ENCODE results near the gene MIF4GD. TPM values are rescaled to one million over a fixed set of nuclear protein-coding genes. Genes with fewer than 3 reads are reported as not detected.
A peak's percentile ranks its signal among the peaks of the same experiment; 100 is the strongest.

The MIF4GD gene
- total and polyA plus RNA-seq, 9 of the 15 experiments (the other 6 are each of a cell fraction or from before 2014, with no cell fraction given), result 11.8 to 63.8 (median 28.1) TPM

- no peak for TF ChIP-seq SETDB1 (IDR thresholded peaks at IDR 0.05; ENCODE audit: low read length)
- TF ChIP-seq HCFC1 (IDR thresholded peaks at IDR 0.05; ENCODE audit: low read depth, low read length), result peak; percentile 82
- no peak; the same call in none of the 2 replicates for TF ChIP-seq GATAD2B (IDR thresholded peaks at IDR 0.05; ENCODE audit: borderline replicate concordance)
- TF ChIP-seq ZNF175 (CRISPR knock-in tag; IDR thresholded peaks at IDR 0.05; ENCODE audit: low read depth), result peak; percentile 74
- peak; percentile 78; the same call in 1 of the 2 replicates for TF ChIP-seq ELF2 (CRISPR knock-in tag; IDR thresholded peaks at IDR 0.05)
- TF ChIP-seq ZSCAN32 (CRISPR knock-in tag; IDR thresholded peaks at IDR 0.05), result no peak
- no peak for TF ChIP-seq BRF1 (IDR thresholded peaks at IDR 0.05; ENCODE audit: borderline replicate concordance, extremely low read depth, insufficient read length)
- TF ChIP-seq E4F1 (CRISPR knock-in tag; IDR thresholded peaks at IDR 0.05; ENCODE audit: borderline replicate concordance), result no peak
- no peak for TF ChIP-seq TEAD2 (tag; IDR thresholded peaks at IDR 0.05)
- peak; percentile 85 for TF ChIP-seq U2AF1 (optimal IDR thresholded peaks at IDR 0.05; ENCODE audit: low read depth, low read length)
- no peak for TF ChIP-seq GTF3C2 (IDR thresholded peaks at IDR 0.05; ENCODE audit: borderline replicate concordance, extremely low read depth, insufficient read length)
- TF ChIP-seq PML (IDR thresholded peaks at IDR 0.05; ENCODE audit: low read length), result no peak
- TF ChIP-seq ZNF354B (CRISPR knock-in tag; IDR thresholded peaks at IDR 0.05), result no peak
- no peak for TF ChIP-seq POLR2H (tag; IDR thresholded peaks at IDR 0.05; ENCODE audit: low read depth)
- TF ChIP-seq HEY1 (CRISPR knock-in tag; IDR thresholded peaks at IDR 0.05; ENCODE audit: borderline replicate concordance), result no peak
- no peak for TF ChIP-seq GABPB2 (CRISPR knock-in tag; conservative IDR thresholded peaks at IDR 0.05)
- no peak for TF ChIP-seq EHMT2 (IDR thresholded peaks at IDR 0.05)
- TF ChIP-seq SMARCE1 (IDR thresholded peaks at IDR 0.05), result no peak
- TF ChIP-seq KDM2B (CRISPR knock-in tag; IDR thresholded peaks at IDR 0.05), result no peak
- TF ChIP-seq ZKSCAN8 (CRISPR knock-in tag; IDR thresholded peaks at IDR 0.05), result no peak
- peak; percentile 52; the same call in 1 of the 2 replicates for TF ChIP-seq MTA1 (IDR thresholded peaks at IDR 0.05; ENCODE audit: borderline replicate concordance)
- no peak for TF ChIP-seq NCOA6 (IDR thresholded peaks at IDR 0.05)
- no peak for TF ChIP-seq GTF2E2 (tag; IDR thresholded peaks at IDR 0.05)
- TF ChIP-seq RBM22 (IDR thresholded peaks at IDR 0.05; ENCODE audit: low read depth, low read length, poor library complexity, severe bottlenecking), result peak; percentile 94
Measured at GRCh38 chr17:75271233-75271954, 363 bp upstream of the MIF4GD start (continued).

Measured in K562 (cell line).